ENCODE data around the gene C4orf51.

DNA sequence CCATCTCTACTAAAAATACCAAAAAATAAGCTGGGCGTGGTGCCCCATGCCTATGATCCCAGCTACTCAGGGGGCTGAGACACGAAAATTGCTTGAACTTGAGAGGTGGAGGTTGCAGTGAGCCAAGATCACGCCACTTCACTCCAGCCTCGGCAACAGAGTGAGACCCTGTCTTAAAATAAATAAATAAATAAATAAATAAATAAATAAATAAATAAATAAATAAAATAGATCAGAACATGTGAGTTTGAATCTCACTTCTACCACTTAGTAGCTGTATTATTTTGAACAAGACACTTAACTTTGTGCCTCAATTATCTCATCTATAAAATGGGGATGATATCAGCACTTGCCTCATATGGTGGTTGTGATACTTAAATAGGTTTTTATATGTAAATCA is 90.2 kb downstream of the C4orf51 start:
- TF ChIP-seq, protein P1, sequence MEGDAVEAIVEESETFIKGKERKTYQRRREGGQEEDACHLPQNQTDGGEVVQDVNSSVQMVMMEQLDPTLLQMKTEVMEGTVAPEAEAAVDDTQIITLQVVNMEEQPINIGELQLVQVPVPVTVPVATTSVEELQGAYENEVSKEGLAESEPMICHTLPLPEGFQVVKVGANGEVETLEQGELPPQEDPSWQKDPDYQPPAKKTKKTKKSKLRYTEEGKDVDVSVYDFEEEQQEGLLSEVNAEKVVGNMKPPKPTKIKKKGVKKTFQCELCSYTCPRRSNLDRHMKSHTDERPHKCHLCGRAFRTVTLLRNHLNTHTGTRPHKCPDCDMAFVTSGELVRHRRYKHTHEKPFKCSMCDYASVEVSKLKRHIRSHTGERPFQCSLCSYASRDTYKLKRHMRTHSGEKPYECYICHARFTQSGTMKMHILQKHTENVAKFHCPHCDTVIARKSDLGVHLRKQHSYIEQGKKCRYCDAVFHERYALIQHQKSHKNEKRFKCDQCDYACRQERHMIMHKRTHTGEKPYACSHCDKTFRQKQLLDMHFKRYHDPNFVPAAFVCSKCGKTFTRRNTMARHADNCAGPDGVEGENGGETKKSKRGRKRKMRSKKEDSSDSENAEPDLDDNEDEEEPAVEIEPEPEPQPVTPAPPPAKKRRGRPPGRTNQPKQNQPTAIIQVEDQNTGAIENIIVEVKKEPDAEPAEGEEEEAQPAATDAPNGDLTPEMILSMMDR (IDR thresholded peaks at IDR 0.05), result no peak
- no peak for TF ChIP-seq POLR2A (IDR thresholded peaks at IDR 0.05)

Measured in uterus (tissue), 2 donors.